Heart left ventricle (tissue), 13 donors: ENCODE measurements around the gene SUFU.

Experiments used
- POLR2A ChIP-seq, 2 donors: fragments of 450-650 bp; IDR thresholded peaks; one replicate each; pipeline ENCODE4 v1.6.1; 2017; ENCODE audit warnings: antibody characterized with exemption in 2 of 2, mild to moderate bottlenecking in 2 of 2, moderate library complexity in 2 of 2
- TF ChIP-seq, protein P1 (sequence below), 12 donors: fragments of 200-600 bp; sonication (generic) in 4 of 12; IDR thresholded peaks; one replicate each; pipeline versions ENCODE4 v1.5.0 to v1.8.0; 2018 to 2022; ENCODE audit warnings: antibody characterized with exemption in 12 of 12, mild to moderate bottlenecking in 5 of 12
- donor health status: ischemic (EF 13 %, LVEDD 7.1; RV severe dilation, severe dysfunction).
- donor health status: DM: no; HTN: yes; CAD: no.
- donor health status: DM: no; HTN: no; CAD: no.
- donor health status: ischemic (EF 25% LVEDD 6.9; RV normal size, moderate dysfunction).
- donor health status: ischemic (EF 25% LVEDD 5.7; RV mildly dilated, moderate dysfunction).
- donor health status: ischemic (EF 35%, LVEDD 5.7; RV mildly dilated, moderate dysfunction).
- donor health status: nonischemic (EF 11% LVEDD 7.7; RV severe dilation, severe dysfunction).
- donor health status: DM: yes; HTN: yes; CAD: no.
- donor health status: PGD.
- donor health status: ischemic (EF 29% LVEDD 5.4; RV normal size, mild dysfunction).
- donor health status: nonischemic (EF 23%, LVEDD 6.1; RV moderate dilation, normal function).

DNA sequence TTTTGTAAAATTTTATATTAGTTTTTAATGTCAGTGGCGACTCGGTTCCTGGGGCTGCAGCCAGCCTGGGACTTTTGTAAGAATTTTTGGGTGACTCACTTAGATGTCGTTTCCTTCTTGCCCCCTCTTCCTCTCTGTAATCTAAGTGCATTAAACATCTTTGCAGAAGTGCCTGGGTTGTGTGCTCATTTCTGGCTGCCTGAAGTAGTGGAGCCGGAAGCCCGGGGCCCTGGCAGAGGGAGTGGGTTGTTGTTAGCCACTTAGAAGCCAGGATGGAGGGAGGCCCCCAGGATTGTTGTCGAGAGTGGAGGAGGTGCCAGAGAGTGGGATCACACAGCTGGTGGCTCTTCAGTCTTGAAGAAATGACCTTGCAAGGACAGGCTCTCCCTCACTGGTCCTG is 129.5 kb downstream of the SUFU start:
- TF ChIP-seq, protein P1, sequence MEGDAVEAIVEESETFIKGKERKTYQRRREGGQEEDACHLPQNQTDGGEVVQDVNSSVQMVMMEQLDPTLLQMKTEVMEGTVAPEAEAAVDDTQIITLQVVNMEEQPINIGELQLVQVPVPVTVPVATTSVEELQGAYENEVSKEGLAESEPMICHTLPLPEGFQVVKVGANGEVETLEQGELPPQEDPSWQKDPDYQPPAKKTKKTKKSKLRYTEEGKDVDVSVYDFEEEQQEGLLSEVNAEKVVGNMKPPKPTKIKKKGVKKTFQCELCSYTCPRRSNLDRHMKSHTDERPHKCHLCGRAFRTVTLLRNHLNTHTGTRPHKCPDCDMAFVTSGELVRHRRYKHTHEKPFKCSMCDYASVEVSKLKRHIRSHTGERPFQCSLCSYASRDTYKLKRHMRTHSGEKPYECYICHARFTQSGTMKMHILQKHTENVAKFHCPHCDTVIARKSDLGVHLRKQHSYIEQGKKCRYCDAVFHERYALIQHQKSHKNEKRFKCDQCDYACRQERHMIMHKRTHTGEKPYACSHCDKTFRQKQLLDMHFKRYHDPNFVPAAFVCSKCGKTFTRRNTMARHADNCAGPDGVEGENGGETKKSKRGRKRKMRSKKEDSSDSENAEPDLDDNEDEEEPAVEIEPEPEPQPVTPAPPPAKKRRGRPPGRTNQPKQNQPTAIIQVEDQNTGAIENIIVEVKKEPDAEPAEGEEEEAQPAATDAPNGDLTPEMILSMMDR (IDR thresholded peaks at IDR 0.05) = no peak
- TF ChIP-seq POLR2A (IDR thresholded peaks at IDR 0.05) = no peak
